Vagina (tissue), 2 donors: ENCODE data around the gene KCTD15.

Experiments
- POLR2AphosphoS5 ChIP-seq, 2 donors: sonication (generic); formaldehyde crosslinking; IDR thresholded peaks; one replicate each; pipeline ENCODE4 v1.9.0; 2017; ENCODE audit warnings: antibody characterized with exemption in 2 of 2, mild to moderate bottlenecking in 2 of 2, low read depth in 1 of 2; ENCODE audit not compliant: insufficient read depth in 1 of 2
- TF ChIP-seq, protein P1 (sequence below), 3 experiments: fragments of 450-650 bp in 2 of 3; fragments of 200-600 bp in 1 of 3; sonication (generic) in 1 of 3; IDR thresholded peaks; one replicate each; pipeline ENCODE4 v1.5.1; 2017 to 2019; ENCODE audit warnings: antibody characterized with exemption in 3 of 3, mild to moderate bottlenecking in 2 of 3, moderate library complexity in 2 of 3

DNA sequence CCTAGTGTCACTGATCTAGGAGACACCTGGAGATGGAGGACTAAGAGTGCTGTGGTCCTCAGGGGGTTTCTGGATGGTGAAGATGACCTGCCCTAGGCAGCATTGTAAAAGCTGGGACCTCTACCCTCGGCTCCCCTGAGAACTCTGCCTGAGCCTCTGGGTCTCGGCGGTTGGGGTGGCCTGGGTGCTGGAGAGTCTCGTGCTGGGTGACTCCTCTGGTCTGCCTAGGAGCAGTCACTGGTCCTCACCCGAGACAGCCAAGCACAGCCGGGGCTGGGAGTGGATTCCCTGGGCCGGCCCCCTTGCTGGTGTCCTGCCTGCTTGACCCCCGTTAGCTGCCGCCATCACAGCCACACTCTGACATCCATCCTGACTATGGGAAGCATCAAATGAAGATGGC is 6.7 kb downstream of the KCTD15 start:
- TF ChIP-seq, protein P1, sequence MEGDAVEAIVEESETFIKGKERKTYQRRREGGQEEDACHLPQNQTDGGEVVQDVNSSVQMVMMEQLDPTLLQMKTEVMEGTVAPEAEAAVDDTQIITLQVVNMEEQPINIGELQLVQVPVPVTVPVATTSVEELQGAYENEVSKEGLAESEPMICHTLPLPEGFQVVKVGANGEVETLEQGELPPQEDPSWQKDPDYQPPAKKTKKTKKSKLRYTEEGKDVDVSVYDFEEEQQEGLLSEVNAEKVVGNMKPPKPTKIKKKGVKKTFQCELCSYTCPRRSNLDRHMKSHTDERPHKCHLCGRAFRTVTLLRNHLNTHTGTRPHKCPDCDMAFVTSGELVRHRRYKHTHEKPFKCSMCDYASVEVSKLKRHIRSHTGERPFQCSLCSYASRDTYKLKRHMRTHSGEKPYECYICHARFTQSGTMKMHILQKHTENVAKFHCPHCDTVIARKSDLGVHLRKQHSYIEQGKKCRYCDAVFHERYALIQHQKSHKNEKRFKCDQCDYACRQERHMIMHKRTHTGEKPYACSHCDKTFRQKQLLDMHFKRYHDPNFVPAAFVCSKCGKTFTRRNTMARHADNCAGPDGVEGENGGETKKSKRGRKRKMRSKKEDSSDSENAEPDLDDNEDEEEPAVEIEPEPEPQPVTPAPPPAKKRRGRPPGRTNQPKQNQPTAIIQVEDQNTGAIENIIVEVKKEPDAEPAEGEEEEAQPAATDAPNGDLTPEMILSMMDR (IDR thresholded peaks at IDR 0.05), result no peak
- TF ChIP-seq POLR2AphosphoS5 (IDR thresholded peaks at IDR 0.05; ENCODE audit: insufficient read depth in 1 of 2, low read depth in 1 of 2), result no peak
